C4-2B (cell line): ENCODE data around the gene RSRC1.

Experiments
- CTCF ChIP-seq: fragments of 450-650 bp; conservative IDR thresholded peaks from 2 replicates; pipeline ENCODE4 v1.5.1; 2017; ENCODE audit warnings: mild to moderate bottlenecking
- ZFX ChIP-seq: fragments of 450-650 bp; IDR thresholded peaks from 2 replicates; pipeline ENCODE4 v1.6.1; 2017

- TF ChIP-seq CTCF, result no peak
- no peak for TF ChIP-seq ZFX
Measured at GRCh38 chr3:158127250-158128219, 17.6 kb downstream of the RSRC1 start.
